Memory B cell (primary cell): ENCODE results near the gene NOS3.
A peak's percentile ranks its signal among the peaks of the same experiment; 100 is the strongest.
"Not testable (repeated sequence)": the region's sequence is repeated elsewhere in the genome, so short reads cannot be mapped to it uniquely, and the experiment has no call there.

Experiments
- ATAC-seq: fragments of 150-1000 bp; cut with Tn5 transposase; 2 replicates; pipeline ENCODE4 v1.10.0; 2021; ENCODE audit warnings: low read depth, mild to moderate bottlenecking, moderate library complexity
- DNase-seq, 2 donors: peaks; one replicate each; pipeline ENCODE4 v3.0.0; 2022; ENCODE audit warnings: low spot score in 2 of 2
- H3K27ac Mint-ChIP-seq: one replicate; pipeline ENCODE4 v1.8.0; 2022; ENCODE audit warnings: mild to moderate bottlenecking, moderate library complexity, mixed read lengths
- H3K27me3 Mint-ChIP-seq: one replicate; pipeline ENCODE4 v1.8.0; 2022; ENCODE audit warnings: mixed read lengths
- H3K36me3 Mint-ChIP-seq: one replicate; pipeline ENCODE4 v1.8.0; 2022; ENCODE audit warnings: mild to moderate bottlenecking, mixed read lengths
- H3K4me1 Mint-ChIP-seq: one replicate; pipeline ENCODE4 v1.8.0; 2022; ENCODE audit warnings: mixed read lengths
- H3K4me3 Mint-ChIP-seq: one replicate; pipeline ENCODE4 v1.8.0; 2022; ENCODE audit warnings: mild to moderate bottlenecking, moderate library complexity, mixed read lengths
- H3K9me3 Mint-ChIP-seq: one replicate; pipeline ENCODE4 v1.8.0; 2022; ENCODE audit warnings: mixed read lengths

Gene NOS3

GRCh38 chr7:151038951-151039849, 48.4 kb downstream of the NOS3 start:
- H3K4me1 Mint-ChIP-seq = no peaks in the 10 kb centered on the region
- no peak for ATAC-seq
- no peak for DNase-seq
- no peak overlapping the region for H3K4me3 Mint-ChIP-seq
- no peaks in the 10 kb centered on the region for H3K9me3 Mint-ChIP-seq
- H3K27ac Mint-ChIP-seq = no peak overlapping the region
- H3K36me3 Mint-ChIP-seq = peaks cover 13% of the 10 kb centered on the region
- no peaks in the 10 kb centered on the region for H3K27me3 Mint-ChIP-seq

- no peaks in the 10 kb centered on the region for H3K27me3 Mint-ChIP-seq
- DNase-seq (no peak), ATAC-seq (no peak)
- H3K4me1 Mint-ChIP-seq = no peaks in the 10 kb centered on the region
- H3K27ac Mint-ChIP-seq = no peak overlapping the region
- H3K4me3 Mint-ChIP-seq = no peak overlapping the region
- peaks cover 16% of the 10 kb centered on the region for H3K36me3 Mint-ChIP-seq
- H3K9me3 Mint-ChIP-seq = no peaks in the 10 kb centered on the region
Observed at GRCh38 chr7:151039850-151040548, 49.2 kb downstream of the NOS3 start.

- H3K9me3 Mint-ChIP-seq = no peaks in the 10 kb centered on the region
- H3K4me3 Mint-ChIP-seq = no peak overlapping the region
- no peaks in the 10 kb centered on the region for H3K4me1 Mint-ChIP-seq
- no peaks in the 10 kb centered on the region for H3K27me3 Mint-ChIP-seq
- DNase-seq (no peak), ATAC-seq (no peak)
- no peak overlapping the region for H3K27ac Mint-ChIP-seq
- peaks cover 14% of the 10 kb centered on the region for H3K36me3 Mint-ChIP-seq
Observed at GRCh38 chr7:151040616-151041375, 50.0 kb downstream of the NOS3 start.

- H3K27me3 Mint-ChIP-seq, DNase-seq, H3K27ac Mint-ChIP-seq, H3K9me3 Mint-ChIP-seq, H3K36me3 Mint-ChIP-seq, H3K4me1 Mint-ChIP-seq, H3K4me3 Mint-ChIP-seq, ATAC-seq: not testable (repeated sequence)
Observed at GRCh38 chr7:151043449-151043848, 52.6 kb downstream of the NOS3 start.

GRCh38 chr7:151043959-151044358, 53.1 kb downstream of the NOS3 start:
- H3K9me3 Mint-ChIP-seq = no peaks in the 10 kb centered on the region
- ATAC-seq (no peak), DNase-seq (no peak)
- H3K36me3 Mint-ChIP-seq = peaks cover 8% of the 10 kb centered on the region
- H3K4me1 Mint-ChIP-seq = no peaks in the 10 kb centered on the region
- no peaks in the 10 kb centered on the region for H3K27me3 Mint-ChIP-seq
- H3K4me3 Mint-ChIP-seq = no peak overlapping the region
- no peak overlapping the region for H3K27ac Mint-ChIP-seq

- no peak for DNase-seq
- no peak for ATAC-seq
- Mint-ChIP-seq H3K9me3 (no peaks in the 10 kb centered on the region), H3K27ac (no peak overlapping the region), H3K36me3 (peaks cover 8% of the 10 kb centered on the region), H3K27me3 (no peaks in the 10 kb centered on the region), H3K4me3 (no peak overlapping the region), H3K4me1 (no peaks in the 10 kb centered on the region)
Observed at GRCh38 chr7:151045262-151045661, 54.4 kb downstream of the NOS3 start.

- ATAC-seq (no peak), DNase-seq (no peak)
- no peaks in the 10 kb centered on the region for H3K27me3 Mint-ChIP-seq
- H3K36me3 Mint-ChIP-seq = peaks cover 8% of the 10 kb centered on the region
- no peaks in the 10 kb centered on the region for H3K9me3 Mint-ChIP-seq
- H3K4me1 Mint-ChIP-seq = no peaks in the 10 kb centered on the region
- H3K27ac Mint-ChIP-seq = no peak overlapping the region
- no peak overlapping the region for H3K4me3 Mint-ChIP-seq
Observed at GRCh38 chr7:151045967-151046366, 55.1 kb downstream of the NOS3 start.

- Mint-ChIP-seq H3K27ac (peak overlapping the region; percentile 43), H3K9me3 (no peaks in the 10 kb centered on the region), H3K4me1 (no peaks in the 10 kb centered on the region), H3K4me3 (no peak overlapping the region), H3K36me3 (peaks cover 5% of the 10 kb centered on the region), H3K27me3 (peaks cover 1% of the 10 kb centered on the region)
- no peak for ATAC-seq
- DNase-seq = no peak
Observed at GRCh38 chr7:151046603-151047573, 56.1 kb downstream of the NOS3 start.

- DNase-seq (no peak), ATAC-seq (no peak)
- Mint-ChIP-seq H3K9me3 (no peaks in the 10 kb centered on the region), H3K27ac (peak within 1 kb of the TSS; percentile 43), H3K4me1 (no peaks in the 10 kb centered on the region), H3K27me3 (peaks cover 5% of the 10 kb centered on the region), H3K4me3 (no peak within 1 kb of the TSS), H3K36me3 (peaks cover 10% of the 10 kb centered on the region)
Observed at GRCh38 chr7:151047976-151048815, 57.4 kb downstream of the NOS3 start, which contains the start of gene ASIC3. TSS of gene ASIC3 (plus strand) at chr7:151048531. CDS start at chr7:151048886, 355 bp downstream.

- ATAC-seq (no peak), DNase-seq (no peak)
- Mint-ChIP-seq H3K36me3 (peaks cover 12% of the 10 kb centered on the region), H3K9me3 (no peaks in the 10 kb centered on the region), H3K4me1 (no peaks in the 10 kb centered on the region), H3K27ac (no peak overlapping the region), H3K4me3 (no peak overlapping the region), H3K27me3 (peaks cover 5% of the 10 kb centered on the region)
Observed at GRCh38 chr7:151048911-151049463, 58.2 kb downstream of the NOS3 start.

GRCh38 chr7:151051108-151051507, 60.3 kb downstream of the NOS3 start:
- Mint-ChIP-seq H3K9me3 (no peaks in the 10 kb centered on the region), H3K36me3 (peaks cover 8% of the 10 kb centered on the region), H3K4me3 (no peak overlapping the region), H3K4me1 (no peaks in the 10 kb centered on the region), H3K27ac (no peak overlapping the region), H3K27me3 (peaks cover 7% of the 10 kb centered on the region)
- DNase-seq (peak in 1 of 2 donors; percentile 43), ATAC-seq (peak; percentile 84)

GRCh38 chr7:151053096-151053495, 62.3 kb downstream of the NOS3 start:
- H3K9me3 Mint-ChIP-seq = no peaks in the 10 kb centered on the region

More at GRCh38 chr7:151053096-151053495, 62.3 kb downstream of the NOS3 start:
- no peak overlapping the region for H3K4me3 Mint-ChIP-seq
- H3K36me3 Mint-ChIP-seq = peaks cover 8% of the 10 kb centered on the region
- H3K27ac Mint-ChIP-seq = no peak overlapping the region
- ATAC-seq (no peak), DNase-seq (no peak)
- H3K27me3 Mint-ChIP-seq = peaks cover 7% of the 10 kb centered on the region
- H3K4me1 Mint-ChIP-seq = peaks cover 11% of the 10 kb centered on the region
